HG03135 (cell line): ENCODE results near the gene HABP2.

ENCODE experiments used
- ATAC-seq: cut with Tn5 transposase; IDR thresholded peaks from one replicate; pipeline ENCODE4 v1.9.1; 2021; ENCODE audit warnings: mild to moderate bottlenecking, moderate library complexity; ENCODE audit not compliant: unreplicated experiment

HABP2 gene

DNA sequence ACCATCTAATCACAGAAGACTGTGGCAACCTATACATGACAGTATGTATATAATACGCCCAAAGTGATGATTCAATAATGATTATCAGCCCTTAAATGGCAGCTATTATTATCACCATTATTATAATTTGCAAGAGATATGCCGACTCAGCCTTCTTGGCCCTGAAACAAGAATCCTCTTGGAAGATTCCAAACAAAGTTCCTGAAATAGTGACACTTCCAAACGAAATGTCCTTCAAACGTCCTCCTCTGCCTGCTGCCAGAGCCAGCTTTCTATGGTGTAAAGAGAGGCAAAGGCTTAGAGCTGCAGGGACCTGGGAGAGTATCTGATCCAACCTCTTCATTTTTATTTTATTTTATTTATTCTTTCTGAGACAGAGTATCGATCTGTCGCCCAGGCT lies 75.0 kb downstream of the HABP2 start:
- ATAC-seq, result no peak

DNA sequence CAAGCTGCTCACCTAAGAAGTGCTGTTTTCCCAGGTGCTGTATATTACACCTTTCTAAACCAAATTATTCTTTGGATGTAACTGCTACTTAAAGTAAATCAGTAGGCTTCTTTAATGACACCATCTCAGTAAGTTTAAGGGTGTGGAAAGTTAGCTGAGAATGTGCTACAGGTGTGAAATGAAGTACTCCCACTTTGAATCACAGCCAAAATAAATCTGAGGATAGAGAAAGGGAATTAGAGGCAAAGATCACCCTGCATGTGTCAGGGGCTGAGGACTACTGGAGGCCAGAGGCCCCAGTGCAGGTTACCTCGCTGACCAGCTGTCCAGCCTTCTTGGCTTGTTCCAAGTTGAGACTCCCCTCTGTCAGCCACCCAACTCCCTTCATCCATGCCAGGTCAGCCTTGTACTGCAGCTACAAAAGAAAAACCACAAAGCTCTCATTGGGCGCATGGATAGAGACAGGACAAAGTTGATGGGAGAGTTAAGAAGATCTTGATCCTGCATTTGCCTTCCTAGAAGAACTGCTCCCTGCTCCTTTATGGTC lies 75.8 kb downstream of the HABP2 start:
- ATAC-seq, result no peak

DNA sequence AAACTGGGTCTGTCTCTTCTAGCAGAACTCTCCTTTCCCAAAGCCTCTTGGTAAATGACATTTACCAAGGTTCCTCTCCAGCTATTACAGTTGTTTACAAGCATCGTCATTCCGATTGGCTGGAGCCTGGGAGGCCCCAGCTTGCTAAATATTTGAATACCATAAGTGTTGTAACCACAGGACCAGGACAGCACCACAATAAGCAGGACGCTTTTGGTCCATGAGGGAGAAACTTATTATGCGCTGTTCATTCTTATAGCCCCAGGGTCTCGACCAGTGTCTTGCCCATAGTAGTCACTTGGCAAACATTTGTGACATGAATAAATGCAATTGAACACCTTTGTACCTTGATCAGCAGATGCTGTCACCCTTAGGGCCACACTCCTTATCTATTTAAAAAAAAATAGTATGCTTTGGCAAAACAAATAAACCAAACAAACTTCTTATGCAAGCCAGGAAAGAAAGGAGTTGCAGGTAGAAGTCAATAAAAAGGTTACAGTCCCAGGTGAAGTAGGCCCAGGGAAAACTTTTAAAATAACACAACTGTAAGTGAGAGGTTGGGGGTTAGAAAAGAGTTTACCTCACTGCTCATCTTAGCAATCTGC lies 78.2 kb downstream of the HABP2 start:
- ATAC-seq, result no peak

DNA sequence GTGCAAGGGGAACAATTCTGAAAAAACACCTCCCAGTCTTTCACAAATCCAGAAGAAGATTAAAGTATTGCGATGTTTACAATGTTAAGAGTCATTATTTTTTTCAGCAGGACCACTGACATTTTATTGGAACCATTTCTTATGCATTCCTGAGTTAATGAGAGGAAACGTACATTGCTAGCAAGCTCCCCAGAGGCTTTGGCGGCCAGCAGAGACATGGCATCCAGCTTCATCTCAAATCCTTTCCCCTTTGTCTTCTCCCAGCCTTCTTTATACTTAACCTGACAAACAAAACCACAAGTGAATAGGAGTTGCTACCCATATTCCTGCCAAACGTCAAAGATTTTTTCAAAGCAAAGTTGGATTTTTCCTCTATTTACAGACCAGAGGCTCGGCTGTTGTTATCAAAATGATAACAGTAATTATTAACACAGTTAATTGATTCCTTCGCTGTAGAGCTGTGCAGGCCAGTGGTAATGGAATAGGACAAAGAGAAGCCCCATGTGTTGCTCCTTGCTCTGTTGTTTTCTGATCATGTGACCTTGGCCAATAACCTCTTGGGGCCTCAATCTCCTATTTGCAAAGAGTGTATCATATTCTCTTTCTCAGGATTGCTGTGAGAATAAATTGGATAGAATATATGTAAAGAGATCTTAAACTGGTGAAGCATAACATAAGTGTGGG lies 79.0 kb downstream of the HABP2 start:
- no peak for ATAC-seq
